Stomach smooth muscle (tissue), 2 donors: ENCODE results near the gene FGF18.

Experiments
- H3K27ac ChIP-seq: one replicate; pipeline ENCODE4 v1.7.0; 2013; ENCODE audit warnings: mild to moderate bottlenecking, low read length, inconsistent platforms
- H3K27me3 ChIP-seq, 2 donors: one replicate each; pipeline ENCODE4 v1.7.0; 2013; ENCODE audit warnings: low read length in 2 of 2; ENCODE audit not compliant: insufficient read depth in 2 of 2, control insufficient read depth in 1 of 2
- H3K36me3 ChIP-seq, 2 donors: one replicate each; pipeline ENCODE4 v1.7.0; 2013; ENCODE audit warnings: low read length in 2 of 2; ENCODE audit not compliant: control insufficient read depth in 2 of 2, insufficient read depth in 2 of 2
- H3K4me1 ChIP-seq: one replicate; pipeline ENCODE4 v1.7.0; 2013; ENCODE audit warnings: low read length; ENCODE audit not compliant: control insufficient read depth, insufficient read depth
- H3K4me3 ChIP-seq, 2 donors: one replicate each; pipeline ENCODE4 v1.7.0; 2013; ENCODE audit warnings: low read length in 2 of 2
- H3K9ac ChIP-seq, 2 donors: one replicate each; pipeline ENCODE4 v1.7.0; 2013; ENCODE audit warnings: low read length in 2 of 2, mild to moderate bottlenecking in 1 of 2
- H3K9me3 ChIP-seq, 2 donors: one replicate each; pipeline ENCODE4 v1.7.0; 2013; ENCODE audit warnings: low read length in 2 of 2; ENCODE audit not compliant: control insufficient read depth in 2 of 2
- donor health status: healthy.
- donor health status: Pancreatic carcinoma.

FGF18 gene

DNA sequence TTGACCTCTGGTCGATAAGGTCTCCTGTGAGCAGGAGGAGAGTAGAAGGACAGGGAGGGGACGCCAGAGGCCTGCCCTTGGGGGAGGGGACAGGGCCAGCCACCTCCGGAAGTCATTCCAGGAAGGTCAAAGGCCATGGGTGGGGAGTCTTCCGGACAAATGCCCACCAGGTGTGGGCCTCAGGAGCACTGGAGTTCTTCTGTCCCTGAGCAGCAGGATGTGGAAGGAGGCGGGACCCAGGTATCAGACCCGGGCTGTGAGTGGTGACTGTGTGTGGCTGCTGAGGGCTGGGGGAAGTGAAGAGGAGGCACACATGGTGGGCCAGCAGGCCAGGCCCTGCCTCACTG, 13.9 kb downstream of the FGF18 start:
- Histone ChIP-seq H3K9me3 (no peaks in the 10 kb centered on the region), H3K27ac (no peak overlapping the region), H3K27me3 (no peaks in the 10 kb centered on the region), H3K36me3 (no peaks in the 10 kb centered on the region), H3K4me1 (no peaks in the 10 kb centered on the region), H3K9ac (no peak overlapping the region), H3K4me3 (no peak overlapping the region)

DNA sequence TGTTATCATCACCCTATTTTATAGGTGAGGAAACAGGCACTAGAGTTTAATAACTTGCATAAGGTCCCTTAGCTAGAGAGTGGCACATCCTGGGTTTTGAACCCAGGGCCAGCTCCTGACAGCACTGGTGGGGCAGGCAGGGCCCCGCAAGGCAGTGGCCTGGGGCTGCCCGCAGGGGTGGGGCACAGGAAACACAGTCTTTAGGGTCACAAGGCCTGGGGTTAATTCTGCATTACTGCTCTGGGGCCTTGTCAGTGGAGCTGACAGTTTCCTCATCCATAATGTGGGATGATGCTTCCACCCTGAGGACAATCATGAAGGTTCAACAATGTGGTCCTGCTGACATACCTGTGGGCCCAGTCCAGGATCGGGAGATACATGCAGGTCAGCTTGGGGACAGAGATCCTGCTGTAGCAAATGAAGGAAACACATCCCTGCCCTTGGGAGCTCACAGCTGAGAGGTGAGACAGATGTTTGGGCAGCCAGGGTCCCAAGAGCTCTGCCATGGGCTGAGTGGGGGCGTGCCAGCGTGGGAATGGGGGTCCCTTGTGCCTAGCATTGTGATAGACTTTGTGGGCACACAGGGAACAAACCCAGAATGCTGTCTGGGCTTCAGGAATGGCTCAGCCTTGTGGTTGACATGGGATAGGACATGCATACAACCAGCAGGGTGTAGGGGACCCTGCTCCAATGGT, 14.7 kb downstream of the FGF18 start:
- Histone ChIP-seq H3K4me1 (no peaks in the 10 kb centered on the region), H3K9me3 (no peaks in the 10 kb centered on the region), H3K4me3 (no peak overlapping the region), H3K36me3 (no peaks in the 10 kb centered on the region), H3K27ac (no peak overlapping the region), H3K27me3 (no peaks in the 10 kb centered on the region), H3K9ac (no peak overlapping the region)

- H3K27ac ChIP-seq: no peak overlapping the region
- no peaks in the 10 kb centered on the region for H3K27me3 ChIP-seq
- H3K36me3 ChIP-seq: no peaks in the 10 kb centered on the region
- H3K9ac ChIP-seq: no peak overlapping the region
- H3K4me3 ChIP-seq: no peak overlapping the region
- H3K4me1 ChIP-seq: no peaks in the 10 kb centered on the region
- no peaks in the 10 kb centered on the region for H3K9me3 ChIP-seq
Measured at GRCh38 chr5:171434874-171435273, 15.4 kb downstream of the FGF18 start.

- Histone ChIP-seq H3K4me1 (no peaks in the 10 kb centered on the region), H3K4me3 (no peak overlapping the region), H3K27ac (no peak overlapping the region), H3K36me3 (no peaks in the 10 kb centered on the region), H3K9me3 (no peaks in the 10 kb centered on the region), H3K9ac (no peak overlapping the region), H3K27me3 (no peaks in the 10 kb centered on the region)
Measured at GRCh38 chr5:171435908-171436307, 16.5 kb downstream of the FGF18 start.

- H3K9ac ChIP-seq: no peak overlapping the region
- H3K27me3 ChIP-seq: no peaks in the 10 kb centered on the region
- H3K4me3 ChIP-seq: no peak overlapping the region
- H3K9me3 ChIP-seq: no peaks in the 10 kb centered on the region
- no peaks in the 10 kb centered on the region for H3K4me1 ChIP-seq
- no peak overlapping the region for H3K27ac ChIP-seq
- no peaks in the 10 kb centered on the region for H3K36me3 ChIP-seq
Measured at GRCh38 chr5:171436804-171437285, 17.4 kb downstream of the FGF18 start.

DNA sequence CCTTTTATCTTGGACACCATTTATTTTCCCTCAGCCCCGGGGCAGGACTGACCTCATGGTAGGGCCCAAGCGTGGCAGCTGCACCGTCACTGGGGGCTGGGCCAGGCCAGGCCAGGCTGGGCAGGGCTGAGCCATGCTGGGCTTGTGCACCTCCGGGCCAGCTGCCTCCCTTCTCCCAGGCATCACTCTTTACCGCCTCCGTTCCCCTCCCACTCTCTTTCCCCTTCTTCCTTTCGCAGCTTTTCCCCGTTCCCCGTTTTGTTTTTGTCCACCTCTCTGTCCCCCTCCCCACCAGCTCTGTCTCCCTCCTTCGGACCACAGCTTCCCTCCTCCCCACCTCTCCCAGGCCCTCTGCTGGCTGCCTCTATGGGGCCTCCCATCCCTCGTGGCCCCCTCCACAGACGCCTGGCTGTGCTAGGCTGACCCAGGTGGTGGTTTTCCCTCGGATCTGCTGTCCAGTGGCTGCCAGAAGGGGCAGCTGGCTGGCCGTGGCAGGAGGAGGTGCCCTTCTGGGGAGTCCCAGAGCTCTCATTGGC, 17.9 kb downstream of the FGF18 start:
- no peaks in the 10 kb centered on the region for H3K4me1 ChIP-seq
- no peak overlapping the region for H3K4me3 ChIP-seq
- H3K9ac ChIP-seq: no peak overlapping the region
- H3K27ac ChIP-seq: no peak overlapping the region
- no peaks in the 10 kb centered on the region for H3K27me3 ChIP-seq
- H3K9me3 ChIP-seq: no peaks in the 10 kb centered on the region
- no peaks in the 10 kb centered on the region for H3K36me3 ChIP-seq

- no peaks in the 10 kb centered on the region for H3K36me3 ChIP-seq
- H3K4me1 ChIP-seq: no peaks in the 10 kb centered on the region
- no peaks in the 10 kb centered on the region for H3K9me3 ChIP-seq
- H3K9ac ChIP-seq: no peak overlapping the region
- no peak overlapping the region for H3K4me3 ChIP-seq
- H3K27me3 ChIP-seq: no peaks in the 10 kb centered on the region
- no peak overlapping the region for H3K27ac ChIP-seq
Measured at GRCh38 chr5:171438738-171439137, 19.3 kb downstream of the FGF18 start.

DNA sequence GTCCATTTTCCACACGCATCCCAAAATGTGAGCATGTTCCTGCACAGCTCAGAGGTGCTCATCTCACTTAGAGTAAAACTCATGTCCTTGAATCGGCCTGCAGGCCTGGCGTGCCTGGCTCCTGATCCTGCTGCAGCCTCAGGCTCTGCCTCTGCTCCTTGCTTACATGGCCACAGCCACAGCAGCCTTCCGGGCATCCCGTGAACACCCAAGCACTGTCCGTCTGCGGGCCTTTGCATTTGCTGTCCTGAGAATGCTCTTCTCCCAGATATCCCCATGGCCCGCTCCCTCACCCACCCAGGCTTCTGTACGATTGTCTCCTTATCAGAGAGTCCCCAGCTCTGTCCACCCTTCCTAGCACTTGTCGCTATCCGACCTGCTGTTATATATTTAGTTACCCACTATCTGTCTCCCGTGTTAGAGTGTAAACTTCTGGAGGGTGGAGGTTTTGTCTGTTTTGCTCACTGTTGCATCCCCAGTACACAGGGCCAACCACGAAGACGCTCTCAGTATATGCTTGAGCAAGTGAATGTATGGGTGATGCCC, 21.9 kb downstream of the FGF18 start:
- H3K9me3 ChIP-seq: no peaks in the 10 kb centered on the region
- no peaks in the 10 kb centered on the region for H3K36me3 ChIP-seq
- H3K4me3 ChIP-seq: no peak overlapping the region
- H3K9ac ChIP-seq: no peak overlapping the region
- no peak overlapping the region for H3K27ac ChIP-seq
- peaks cover 6% of the 10 kb centered on the region for H3K4me1 ChIP-seq
- H3K27me3 ChIP-seq: no peaks in the 10 kb centered on the region

- Histone ChIP-seq H3K36me3 (no peaks in the 10 kb centered on the region), H3K9me3 (no peaks in the 10 kb centered on the region), H3K27me3 (no peaks in the 10 kb centered on the region), H3K4me3 (no peak overlapping the region), H3K9ac (no peak overlapping the region), H3K27ac (no peak overlapping the region), H3K4me1 (peaks cover 6% of the 10 kb centered on the region)
Measured at GRCh38 chr5:171442287-171443042, 23.0 kb downstream of the FGF18 start.

DNA sequence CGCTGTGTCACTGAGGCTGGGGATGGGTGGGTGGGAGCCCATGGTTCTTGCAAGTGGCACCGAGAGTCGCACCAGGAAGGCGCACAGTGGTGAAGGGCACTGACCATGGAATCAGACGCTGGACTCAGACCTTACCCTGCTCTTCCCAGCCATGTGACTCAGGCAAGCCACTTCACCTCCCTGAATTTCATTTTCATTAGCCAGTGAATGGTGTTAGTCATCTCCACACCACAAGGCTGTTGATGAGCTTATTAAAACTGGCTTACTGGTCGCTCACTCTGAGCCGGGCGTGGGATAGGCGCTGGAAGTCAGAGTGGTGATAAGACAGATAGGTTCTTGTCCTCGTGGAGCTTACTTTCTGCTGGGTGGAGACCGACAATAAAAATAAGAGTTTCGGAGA, 25.1 kb downstream of the FGF18 start:
- Histone ChIP-seq H3K36me3 (no peaks in the 10 kb centered on the region), H3K27me3 (no peaks in the 10 kb centered on the region), H3K4me3 (no peak overlapping the region), H3K27ac (no peak overlapping the region), H3K9me3 (no peaks in the 10 kb centered on the region), H3K4me1 (peaks cover 6% of the 10 kb centered on the region), H3K9ac (no peak overlapping the region)
